ENCODE results near the gene EIF3J.

DNA sequence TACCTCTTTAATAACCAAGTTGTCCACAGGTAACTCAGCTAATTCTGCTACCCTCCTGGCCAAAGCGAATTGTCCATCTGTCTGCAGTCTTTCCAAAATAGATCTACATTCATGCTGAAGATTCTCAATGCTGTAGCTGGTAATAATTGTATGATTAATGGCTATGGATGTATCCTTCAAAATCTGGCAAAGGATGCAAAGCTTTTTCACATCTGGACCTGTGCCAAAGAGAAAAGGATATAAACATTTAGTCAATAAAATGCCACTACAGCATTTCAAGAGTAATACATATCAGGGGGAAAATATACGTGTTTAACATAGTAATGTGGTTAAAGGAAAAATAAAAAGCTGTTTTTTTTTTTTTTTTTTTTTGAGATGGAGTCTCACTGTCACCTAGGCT, 48.7 kb downstream of the EIF3J start:
- TF ChIP-seq, protein P1, sequence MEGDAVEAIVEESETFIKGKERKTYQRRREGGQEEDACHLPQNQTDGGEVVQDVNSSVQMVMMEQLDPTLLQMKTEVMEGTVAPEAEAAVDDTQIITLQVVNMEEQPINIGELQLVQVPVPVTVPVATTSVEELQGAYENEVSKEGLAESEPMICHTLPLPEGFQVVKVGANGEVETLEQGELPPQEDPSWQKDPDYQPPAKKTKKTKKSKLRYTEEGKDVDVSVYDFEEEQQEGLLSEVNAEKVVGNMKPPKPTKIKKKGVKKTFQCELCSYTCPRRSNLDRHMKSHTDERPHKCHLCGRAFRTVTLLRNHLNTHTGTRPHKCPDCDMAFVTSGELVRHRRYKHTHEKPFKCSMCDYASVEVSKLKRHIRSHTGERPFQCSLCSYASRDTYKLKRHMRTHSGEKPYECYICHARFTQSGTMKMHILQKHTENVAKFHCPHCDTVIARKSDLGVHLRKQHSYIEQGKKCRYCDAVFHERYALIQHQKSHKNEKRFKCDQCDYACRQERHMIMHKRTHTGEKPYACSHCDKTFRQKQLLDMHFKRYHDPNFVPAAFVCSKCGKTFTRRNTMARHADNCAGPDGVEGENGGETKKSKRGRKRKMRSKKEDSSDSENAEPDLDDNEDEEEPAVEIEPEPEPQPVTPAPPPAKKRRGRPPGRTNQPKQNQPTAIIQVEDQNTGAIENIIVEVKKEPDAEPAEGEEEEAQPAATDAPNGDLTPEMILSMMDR (IDR thresholded peaks at IDR 0.05), result no peak
- no peak for TF ChIP-seq POLR2A (IDR thresholded peaks at IDR 0.05)
